Activated naive CD8-positive, alpha-beta T cell treated with anti-CD3 and anti-CD28 coated beads for 36 hours (primary cell): Measurements from ENCODE around the gene ATOH1. TPM values are rescaled to one million over a fixed set of nuclear protein-coding genes. Genes with fewer than 3 reads are reported as not detected.

Experiments
- DNase-seq: peaks from one replicate; pipeline ENCODE4 v3.0.0; 2021
- H3K27ac Mint-ChIP-seq: one replicate; pipeline ENCODE4 v1.8.0; 2022; ENCODE audit warnings: mild to moderate bottlenecking, moderate library complexity, mixed read lengths
- H3K27me3 Mint-ChIP-seq: one replicate; pipeline ENCODE4 v1.8.0; 2022; ENCODE audit warnings: mild to moderate bottlenecking, mixed read lengths
- H3K36me3 Mint-ChIP-seq: one replicate; pipeline ENCODE4 v1.8.0; 2021; ENCODE audit warnings: mild to moderate bottlenecking, mixed read lengths
- H3K4me1 Mint-ChIP-seq: one replicate; pipeline ENCODE4 v1.8.0; 2021; ENCODE audit warnings: mixed read lengths
- H3K4me3 Mint-ChIP-seq: one replicate; pipeline ENCODE4 v1.8.0; 2022; ENCODE audit warnings: mild to moderate bottlenecking, moderate library complexity, mixed read lengths
- H3K9me3 Mint-ChIP-seq: one replicate; pipeline ENCODE4 v1.8.0; 2022; ENCODE audit warnings: mixed read lengths
- total RNA-seq, 2 experiments: library from RNA; stranded (reverse); gene quantifications; one replicate each; pipeline ENCODE4 v1.2.3, GENCODE V29; 2021

Gene ATOH1, protein sequence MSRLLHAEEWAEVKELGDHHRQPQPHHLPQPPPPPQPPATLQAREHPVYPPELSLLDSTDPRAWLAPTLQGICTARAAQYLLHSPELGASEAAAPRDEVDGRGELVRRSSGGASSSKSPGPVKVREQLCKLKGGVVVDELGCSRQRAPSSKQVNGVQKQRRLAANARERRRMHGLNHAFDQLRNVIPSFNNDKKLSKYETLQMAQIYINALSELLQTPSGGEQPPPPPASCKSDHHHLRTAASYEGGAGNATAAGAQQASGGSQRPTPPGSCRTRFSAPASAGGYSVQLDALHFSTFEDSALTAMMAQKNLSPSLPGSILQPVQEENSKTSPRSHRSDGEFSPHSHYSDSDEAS
- total RNA-seq, result not detected

DNA sequence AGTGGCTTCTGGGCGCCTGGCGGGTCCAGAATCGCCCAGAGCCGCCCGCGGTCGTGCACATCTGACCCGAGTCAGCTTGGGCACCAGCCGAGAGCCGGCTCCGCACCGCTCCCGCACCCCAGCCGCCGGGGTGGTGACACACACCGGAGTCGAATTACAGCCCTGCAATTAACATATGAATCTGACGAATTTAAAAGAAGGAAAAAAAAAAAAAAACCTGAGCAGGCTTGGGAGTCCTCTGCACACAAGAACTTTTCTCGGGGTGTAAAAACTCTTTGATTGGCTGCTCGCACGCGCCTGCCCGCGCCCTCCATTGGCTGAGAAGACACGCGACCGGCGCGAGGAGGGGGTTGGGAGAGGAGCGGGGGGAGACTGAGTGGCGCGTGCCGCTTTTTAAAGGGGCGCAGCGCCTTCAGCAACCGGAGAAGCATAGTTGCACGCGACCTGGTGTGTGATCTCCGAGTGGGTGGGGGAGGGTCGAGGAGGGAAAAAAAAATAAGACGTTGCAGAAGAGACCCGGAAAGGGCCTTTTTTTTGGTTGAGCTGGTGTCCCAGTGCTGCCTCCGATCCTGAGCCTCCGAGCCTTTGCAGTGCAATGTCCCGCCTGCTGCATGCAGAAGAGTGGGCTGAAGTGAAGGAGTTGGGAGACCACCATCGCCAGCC is at the start of gene ATOH1:
Gene ATOH1 (plus strand): TSS at position 422 of the 663 bp plus-strand sequence. CDS start 174 bp downstream, at position 596.
- H3K9me3 Mint-ChIP-seq, result no peaks in the 10 kb centered on the region
- no peaks in the 10 kb centered on the region for H3K36me3 Mint-ChIP-seq
- peaks cover 2% of the 10 kb centered on the region for H3K4me1 Mint-ChIP-seq
- no peak within 1 kb of the TSS for H3K27ac Mint-ChIP-seq
- peak within 1 kb of the TSS; percentile 52 for H3K4me3 Mint-ChIP-seq
- no peak for DNase-seq
- peaks cover 85% of the 10 kb centered on the region for H3K27me3 Mint-ChIP-seq

DNA sequence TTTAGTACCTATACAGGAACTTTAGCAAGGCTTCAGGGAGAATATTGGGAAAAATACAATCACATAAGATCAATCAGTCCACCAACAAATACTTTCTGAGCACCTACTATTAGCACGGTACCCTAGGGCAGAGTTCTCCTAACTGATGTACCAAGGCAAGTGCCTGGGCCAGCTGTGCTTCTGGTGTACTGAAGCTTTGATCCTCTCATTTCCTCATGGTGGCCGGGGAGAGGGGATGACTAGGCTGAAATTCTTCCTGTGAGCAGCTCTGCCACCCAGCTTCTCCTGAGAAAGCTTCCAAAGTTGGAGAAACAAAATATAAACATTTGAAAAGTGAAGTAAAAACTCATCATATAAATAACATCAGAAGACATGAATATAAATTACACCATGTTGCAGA is 49.3 kb upstream of the ATOH1 start:
- Mint-ChIP-seq H3K4me1 (no peaks in the 10 kb centered on the region), H3K36me3 (no peaks in the 10 kb centered on the region), H3K9me3 (no peaks in the 10 kb centered on the region), H3K4me3 (no peak overlapping the region), H3K27ac (no peak overlapping the region), H3K27me3 (no peaks in the 10 kb centered on the region)
- DNase-seq, result no peak

- no peaks in the 10 kb centered on the region for H3K36me3 Mint-ChIP-seq
- no peak overlapping the region for H3K27ac Mint-ChIP-seq
- H3K4me1 Mint-ChIP-seq, result no peaks in the 10 kb centered on the region
- no peak for DNase-seq
- H3K9me3 Mint-ChIP-seq, result no peaks in the 10 kb centered on the region
- no peak overlapping the region for H3K4me3 Mint-ChIP-seq
- H3K27me3 Mint-ChIP-seq, result no peaks in the 10 kb centered on the region
These were observed 48.5 kb upstream of the ATOH1 start for GRCh38 chr4:93780080-93780479.

DNA sequence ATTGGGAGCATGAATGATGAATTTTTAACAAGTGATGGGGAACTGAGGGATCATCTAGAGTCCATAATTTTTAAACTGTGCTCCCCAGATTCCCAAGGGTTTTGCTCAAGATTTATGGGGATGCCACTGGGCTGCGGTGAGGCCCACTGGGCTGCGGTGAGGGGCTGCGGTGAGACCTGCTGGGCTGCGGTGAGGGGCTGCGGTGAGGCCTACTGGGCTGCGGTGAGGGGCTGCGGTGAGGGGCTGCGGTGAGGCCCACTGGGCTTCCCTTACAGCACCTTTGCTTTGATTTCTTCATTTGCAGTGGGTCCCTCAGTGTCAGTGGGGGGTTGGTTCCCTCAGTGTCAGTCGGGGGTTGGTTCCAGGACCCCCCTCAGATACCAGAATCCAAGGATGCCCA is 47.4 kb upstream of the ATOH1 start:
- no peaks in the 10 kb centered on the region for H3K36me3 Mint-ChIP-seq
- no peaks in the 10 kb centered on the region for H3K4me1 Mint-ChIP-seq
- DNase-seq, result no peak
- no peaks in the 10 kb centered on the region for H3K9me3 Mint-ChIP-seq
- H3K27ac Mint-ChIP-seq, result no peak overlapping the region
- no peaks in the 10 kb centered on the region for H3K27me3 Mint-ChIP-seq
- H3K4me3 Mint-ChIP-seq, result no peak overlapping the region

- no peaks in the 10 kb centered on the region for H3K27me3 Mint-ChIP-seq
- no peak overlapping the region for H3K27ac Mint-ChIP-seq
- no peak overlapping the region for H3K4me3 Mint-ChIP-seq
- H3K36me3 Mint-ChIP-seq, result no peaks in the 10 kb centered on the region
- H3K4me1 Mint-ChIP-seq, result no peaks in the 10 kb centered on the region
- no peak for DNase-seq
- H3K9me3 Mint-ChIP-seq, result no peaks in the 10 kb centered on the region
These were observed 42.4 kb upstream of the ATOH1 start for GRCh38 chr4:93786149-93786548.

DNA sequence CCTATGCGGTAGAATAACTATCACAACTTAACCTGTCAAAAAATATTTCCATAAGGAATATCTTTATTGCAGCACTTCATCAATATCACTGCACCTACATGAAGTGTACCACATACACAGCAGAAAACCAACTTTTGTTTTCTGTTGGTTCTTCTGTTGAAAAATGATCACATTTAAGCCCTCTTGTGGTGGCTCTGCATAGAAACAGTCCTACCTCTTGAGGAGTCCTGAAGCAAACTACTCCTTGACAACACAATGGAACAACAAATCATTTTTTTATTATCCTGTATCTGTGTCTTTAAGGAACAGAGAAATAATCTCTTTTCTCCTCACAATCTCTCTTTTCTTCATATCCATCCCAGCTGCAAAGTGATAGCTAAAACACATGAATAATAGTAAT is 39.8 kb upstream of the ATOH1 start:
- DNase-seq, result no peak
- Mint-ChIP-seq H3K27me3 (no peaks in the 10 kb centered on the region), H3K4me1 (no peaks in the 10 kb centered on the region), H3K4me3 (no peak overlapping the region), H3K27ac (no peak overlapping the region), H3K9me3 (no peaks in the 10 kb centered on the region), H3K36me3 (no peaks in the 10 kb centered on the region)

DNA sequence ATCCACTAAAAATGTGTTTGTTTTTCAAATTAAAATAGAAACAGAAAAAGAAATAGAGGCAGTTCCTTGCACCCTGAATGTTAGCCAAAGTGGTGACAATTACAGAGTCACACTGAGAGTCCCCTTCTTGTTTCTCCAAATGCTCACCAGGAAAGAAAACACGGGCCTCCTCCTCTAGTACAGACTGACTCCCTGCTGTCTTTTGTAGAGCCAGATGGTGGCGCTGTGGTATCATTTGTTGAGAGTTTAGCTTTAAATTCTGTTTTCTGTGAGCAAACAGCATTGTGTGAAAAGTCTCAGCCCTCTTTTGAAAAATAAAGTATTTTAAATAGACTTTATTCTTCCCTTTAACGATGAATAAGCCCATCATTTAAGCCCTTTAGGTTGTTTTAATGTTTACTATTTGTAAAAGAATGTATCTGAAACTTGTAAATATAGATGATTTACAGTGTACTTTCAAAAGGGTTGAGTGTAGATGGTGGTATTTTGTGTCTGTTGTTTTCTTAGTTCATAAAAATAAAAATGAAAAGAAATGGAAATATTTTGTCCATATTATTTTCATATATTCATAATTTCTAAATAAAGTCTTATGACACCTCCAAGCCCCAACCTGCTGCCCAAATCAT is 36.9 kb upstream of the ATOH1 start:
- no peak overlapping the region for H3K27ac Mint-ChIP-seq

DNA sequence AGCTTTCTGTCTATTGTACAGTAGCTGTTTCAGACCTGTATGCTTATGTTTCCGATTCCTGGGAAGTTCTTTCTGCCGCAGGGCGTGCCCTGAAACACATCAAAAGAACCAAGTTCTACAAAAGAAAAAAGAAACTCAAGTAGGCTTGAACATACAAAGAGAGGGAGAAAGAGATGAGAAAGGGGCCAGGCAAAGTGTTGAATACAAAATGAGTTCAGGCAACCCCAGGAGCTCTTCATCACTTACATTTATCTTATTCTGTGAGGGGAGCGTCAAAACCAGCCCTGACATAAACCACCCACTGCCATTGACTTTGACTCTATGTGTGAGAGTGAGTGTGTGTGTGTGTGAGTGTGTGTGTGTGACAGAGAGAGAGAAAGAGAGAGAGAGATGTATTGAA is 26.5 kb upstream of the ATOH1 start:
- Mint-ChIP-seq H3K4me1 (no peaks in the 10 kb centered on the region), H3K4me3 (no peak overlapping the region), H3K9me3 (peaks cover 1% of the 10 kb centered on the region), H3K36me3 (no peaks in the 10 kb centered on the region), H3K27ac (no peak overlapping the region), H3K27me3 (no peaks in the 10 kb centered on the region)
- no peak for DNase-seq

More for the DNA sequence above, 36.9 kb upstream of the ATOH1 start:
- Mint-ChIP-seq H3K4me3 (no peak overlapping the region), H3K36me3 (no peaks in the 10 kb centered on the region), H3K27me3 (no peaks in the 10 kb centered on the region), H3K4me1 (no peaks in the 10 kb centered on the region), H3K9me3 (no peaks in the 10 kb centered on the region)
- DNase-seq, result peak; percentile 21

- no peaks in the 10 kb centered on the region for H3K9me3 Mint-ChIP-seq
- no peak overlapping the region for H3K4me3 Mint-ChIP-seq
- no peaks in the 10 kb centered on the region for H3K4me1 Mint-ChIP-seq
- DNase-seq, result no peak
- H3K36me3 Mint-ChIP-seq, result no peaks in the 10 kb centered on the region
- H3K27ac Mint-ChIP-seq, result no peak overlapping the region
- no peaks in the 10 kb centered on the region for H3K27me3 Mint-ChIP-seq
These were observed 18.8 kb upstream of the ATOH1 start for GRCh38 chr4:93809773-93810172.

- Mint-ChIP-seq H3K27ac (no peak overlapping the region), H3K36me3 (no peaks in the 10 kb centered on the region), H3K27me3 (no peaks in the 10 kb centered on the region), H3K4me3 (no peak overlapping the region), H3K9me3 (no peaks in the 10 kb centered on the region), H3K4me1 (no peaks in the 10 kb centered on the region)
- DNase-seq, result no peak
These were observed 18.1 kb upstream of the ATOH1 start for GRCh38 chr4:93810340-93810992.

- H3K27me3 Mint-ChIP-seq, result no peaks in the 10 kb centered on the region
- H3K27ac Mint-ChIP-seq, result no peak overlapping the region
- H3K36me3 Mint-ChIP-seq, result no peaks in the 10 kb centered on the region
- H3K9me3 Mint-ChIP-seq, result no peaks in the 10 kb centered on the region
- no peak overlapping the region for H3K4me3 Mint-ChIP-seq
- no peak for DNase-seq
- no peaks in the 10 kb centered on the region for H3K4me1 Mint-ChIP-seq
These were observed 15.5 kb upstream of the ATOH1 start for GRCh38 chr4:93813092-93813491.

DNA sequence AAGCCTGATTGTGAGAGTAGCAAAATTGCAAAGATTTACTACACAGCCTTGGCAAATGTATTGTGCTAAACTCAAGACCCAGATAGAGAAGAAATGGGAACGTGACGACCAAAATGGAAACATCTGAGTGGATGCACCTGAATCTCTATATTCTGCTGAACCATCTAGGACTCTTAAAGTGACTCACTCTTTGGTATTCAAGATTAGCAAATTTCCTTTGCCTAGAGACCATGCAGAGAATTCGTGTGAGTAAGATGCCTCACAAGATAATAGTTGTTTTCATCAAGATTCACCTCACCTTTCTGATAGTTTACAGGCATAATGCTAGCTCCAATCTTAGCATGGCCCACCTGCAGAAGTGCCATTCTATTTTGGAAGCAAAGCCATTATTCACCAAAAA is 14.4 kb upstream of the ATOH1 start:
- no peaks in the 10 kb centered on the region for H3K36me3 Mint-ChIP-seq
- no peaks in the 10 kb centered on the region for H3K27me3 Mint-ChIP-seq
- H3K9me3 Mint-ChIP-seq, result no peaks in the 10 kb centered on the region
- no peak overlapping the region for H3K4me3 Mint-ChIP-seq
- H3K4me1 Mint-ChIP-seq, result no peaks in the 10 kb centered on the region
- no peak overlapping the region for H3K27ac Mint-ChIP-seq
- DNase-seq, result no peak

GRCh38 chr4:93814722-93815121 is 13.8 kb upstream of the ATOH1 start:
- no peaks in the 10 kb centered on the region for H3K4me1 Mint-ChIP-seq
- no peak overlapping the region for H3K27ac Mint-ChIP-seq
- H3K9me3 Mint-ChIP-seq, result no peaks in the 10 kb centered on the region
- DNase-seq, result no peak
- no peaks in the 10 kb centered on the region for H3K36me3 Mint-ChIP-seq
- no peaks in the 10 kb centered on the region for H3K27me3 Mint-ChIP-seq
- no peak overlapping the region for H3K4me3 Mint-ChIP-seq

DNA sequence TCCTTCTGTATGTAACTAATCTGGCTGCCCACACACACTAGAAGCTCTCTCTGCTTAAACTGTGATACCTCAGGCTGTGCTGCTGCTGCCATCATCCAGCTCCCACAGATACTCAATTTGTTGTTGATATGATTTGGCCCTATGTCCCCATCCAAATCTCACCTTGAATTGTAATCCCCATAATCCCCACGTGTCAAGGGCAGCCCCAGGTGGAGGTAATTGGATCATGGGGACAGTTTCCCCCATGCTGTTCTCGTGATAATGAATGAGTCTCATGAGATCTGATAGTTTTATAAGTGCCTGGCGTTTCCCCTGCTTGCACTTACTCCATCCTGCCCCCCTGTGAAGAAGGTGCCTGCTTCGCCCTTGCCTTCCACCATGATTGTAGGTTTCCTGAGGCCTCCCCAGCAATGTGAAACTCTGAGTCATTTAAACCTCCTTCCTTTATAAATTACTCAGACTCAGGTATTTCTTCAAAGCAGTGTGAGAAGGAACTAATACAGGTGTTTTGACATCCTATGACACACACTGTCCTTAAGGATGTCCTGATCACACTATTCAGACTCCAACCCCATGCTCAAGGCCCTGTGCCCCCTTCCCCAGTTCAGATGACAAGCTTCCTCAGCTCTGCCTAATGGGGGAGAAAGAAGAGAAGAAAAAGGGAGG is 2.9 kb upstream of the ATOH1 start:
- Mint-ChIP-seq H3K27ac (no peak overlapping the region), H3K4me1 (peaks cover 2% of the 10 kb centered on the region), H3K4me3 (no peak overlapping the region), H3K27me3 (peaks cover 58% of the 10 kb centered on the region), H3K36me3 (no peaks in the 10 kb centered on the region), H3K9me3 (no peaks in the 10 kb centered on the region)
- no peak for DNase-seq
